Fibroblast of the aortic adventitia (primary cell): ENCODE measurements around the gene ESR1. TPM values are rescaled to one million over a fixed set of nuclear protein-coding genes. Genes with fewer than 3 reads are reported as not detected.

ENCODE experiments used
- DNase-seq: peaks from one replicate; pipeline ENCODE4 v3.0.0-alpha.2; 2010; ENCODE audit warnings: low read depth
- H3K4me3 ChIP-seq: 2 replicates; pipeline ENCODE4 v1.5.1; 2011; ENCODE audit warnings: low read depth, mild to moderate bottlenecking, control low read depth, low read length, moderate library complexity
- CTCF ChIP-seq: IDR thresholded peaks from 2 replicates; pipeline ENCODE4 v1.5.1; 2011; ENCODE audit warnings: mild to moderate bottlenecking, low read length, control low read depth, inconsistent platforms; ENCODE audit not compliant: insufficient read depth
- total RNA-seq: library from RNA; depleted of rRNA; stranded (reverse); fragments of >200 nt; gene quantifications from 2 replicates; pipeline ENCODE4 v1.2.3, GENCODE V29; 2012; ENCODE audit warnings: low replicate concordance

ESR1 gene
- total RNA-seq, 1 donor = 2.7 TPM

DNA sequence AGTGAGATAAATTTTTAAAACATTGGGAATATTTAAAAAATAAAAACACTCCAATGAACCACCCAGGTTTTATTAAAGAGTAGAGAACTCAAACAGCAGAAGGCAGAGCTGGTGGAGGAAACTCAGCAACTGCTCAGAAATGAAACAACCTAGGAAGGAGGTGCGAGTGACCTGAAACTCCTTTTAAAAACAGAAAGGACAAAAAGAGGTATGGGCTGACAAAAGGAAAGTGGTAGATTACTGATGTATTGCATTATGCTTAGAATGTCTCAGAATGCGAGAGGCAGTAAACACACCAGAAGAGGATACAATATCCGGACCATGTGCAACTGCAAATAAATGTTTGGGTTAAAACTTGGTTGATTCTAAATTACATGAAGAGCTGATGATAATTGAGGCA lies 97.6 kb downstream of the ESR1 start:
- TF ChIP-seq CTCF = no peak
- H3K4me3 ChIP-seq = no peak overlapping the region
- DNase-seq = no peak

GRCh38 chr6:151905854-151906253 lies 98.4 kb downstream of the ESR1 start:
- H3K4me3 ChIP-seq = no peak overlapping the region
- no peak for DNase-seq
- TF ChIP-seq CTCF = no peak

- no peak for TF ChIP-seq CTCF
- DNase-seq = peak; percentile 19
- no peak overlapping the region for H3K4me3 ChIP-seq
These were observed 103.9 kb downstream of the ESR1 start for GRCh38 chr6:151911401-151911800.

GRCh38 chr6:151914484-151914883 lies 107.0 kb downstream of the ESR1 start:
- TF ChIP-seq CTCF = no peak
- peak; percentile 22 for DNase-seq
- no peak overlapping the region for H3K4me3 ChIP-seq

- no peak for DNase-seq
- no peak for TF ChIP-seq CTCF
- H3K4me3 ChIP-seq = no peak overlapping the region
These were observed 108.6 kb downstream of the ESR1 start for GRCh38 chr6:151916075-151916474.

- DNase-seq = peak; percentile 88
- H3K4me3 ChIP-seq = no peak overlapping the region
- no peak for TF ChIP-seq CTCF
These were observed 109.2 kb downstream of the ESR1 start for GRCh38 chr6:151916680-151917164.
